PC-3 (cell line): ENCODE data around the gene SLC45A3.

Experiments
- EZH2 ChIP-seq: fragments of 300-600 bp; sonication (generic); IDR thresholded peaks from one replicate; pipeline ENCODE4 v1.6.1; 2017; ENCODE audit warnings: antibody characterized with exemption, mild to moderate bottlenecking, low read length; ENCODE audit not compliant: unreplicated experiment
- TF ChIP-seq, protein P1 (sequence below): fragments of 300-600 bp; sonication (generic); conservative IDR thresholded peaks from 2 replicates; pipeline ENCODE4 v1.5.1; 2017; ENCODE audit warnings: antibody characterized with exemption, low read depth, mild to moderate bottlenecking, low read length

DNA sequence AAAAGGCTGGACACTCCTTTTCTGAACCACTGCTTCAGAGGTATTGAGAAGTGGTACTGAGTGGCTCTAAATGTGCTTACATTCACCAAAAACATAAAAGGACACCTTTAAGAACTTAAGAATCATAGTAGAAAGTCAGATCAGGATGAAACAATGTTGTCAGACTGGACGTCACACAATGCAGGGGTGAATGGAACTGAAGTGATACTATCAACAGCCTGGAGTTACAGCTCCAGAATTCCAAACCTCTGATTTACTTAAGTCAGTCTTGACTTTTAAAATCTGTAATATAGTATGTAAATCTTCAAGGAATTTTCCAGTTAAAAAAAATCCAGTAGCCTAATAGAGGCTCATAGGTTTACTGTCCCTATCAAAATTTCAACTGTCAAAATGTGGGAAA, 67.8 kb downstream of the SLC45A3 start:
- TF ChIP-seq EZH2, result no peak
- TF ChIP-seq, protein P1, sequence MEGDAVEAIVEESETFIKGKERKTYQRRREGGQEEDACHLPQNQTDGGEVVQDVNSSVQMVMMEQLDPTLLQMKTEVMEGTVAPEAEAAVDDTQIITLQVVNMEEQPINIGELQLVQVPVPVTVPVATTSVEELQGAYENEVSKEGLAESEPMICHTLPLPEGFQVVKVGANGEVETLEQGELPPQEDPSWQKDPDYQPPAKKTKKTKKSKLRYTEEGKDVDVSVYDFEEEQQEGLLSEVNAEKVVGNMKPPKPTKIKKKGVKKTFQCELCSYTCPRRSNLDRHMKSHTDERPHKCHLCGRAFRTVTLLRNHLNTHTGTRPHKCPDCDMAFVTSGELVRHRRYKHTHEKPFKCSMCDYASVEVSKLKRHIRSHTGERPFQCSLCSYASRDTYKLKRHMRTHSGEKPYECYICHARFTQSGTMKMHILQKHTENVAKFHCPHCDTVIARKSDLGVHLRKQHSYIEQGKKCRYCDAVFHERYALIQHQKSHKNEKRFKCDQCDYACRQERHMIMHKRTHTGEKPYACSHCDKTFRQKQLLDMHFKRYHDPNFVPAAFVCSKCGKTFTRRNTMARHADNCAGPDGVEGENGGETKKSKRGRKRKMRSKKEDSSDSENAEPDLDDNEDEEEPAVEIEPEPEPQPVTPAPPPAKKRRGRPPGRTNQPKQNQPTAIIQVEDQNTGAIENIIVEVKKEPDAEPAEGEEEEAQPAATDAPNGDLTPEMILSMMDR, result no peak
